Right forelimb (tissue), 1 donor: ENCODE measurements around the gene NRGN.

Source experiments
- DNase-seq: peaks from one replicate; pipeline ENCODE4 v3.0.0-alpha.2; 2018

Gene NRGN

GRCh38 chr11:124796312-124796711 lies 56.6 kb downstream of the NRGN start:
- no peak for DNase-seq
